Neural cell (in vitro differentiated cells): Measurements from ENCODE around the gene RAB15. TPM values are rescaled to one million over a fixed set of nuclear protein-coding genes. Genes with fewer than 3 reads are reported as not detected.

Experiments used
- H2AFZ ChIP-seq: fragments of 200-600, 300-800 bp; sonication (generic), shearing (Covaris generic); 2 replicates; pipeline ENCODE4 v1.6.0; 2014; ENCODE audit warnings: low read depth, mild to moderate bottlenecking, antibody characterized with exemption, low read length, moderate library complexity
- H3F3A ChIP-seq: fragments of 200-600 bp; shearing (Covaris generic); 2 replicates; pipeline ENCODE4 v1.6.1; 2016; ENCODE audit warnings: mild to moderate bottlenecking, moderate library complexity, mixed read lengths, antibody characterized with exemption, low read length; ENCODE audit not compliant: insufficient read depth, poor library complexity, severe bottlenecking
- H3K27ac ChIP-seq: fragments of 200-600, 300-800 bp; sonication (generic), shearing (Covaris generic); 2 replicates; pipeline ENCODE4 v1.5.1; 2014; ENCODE audit warnings: mild to moderate bottlenecking, low read length, moderate library complexity
- H3K27me3 ChIP-seq: fragments of 300-800, 200-600 bp; sonication (generic), shearing (Covaris generic); 2 replicates; pipeline ENCODE4 v1.6.0; 2014; ENCODE audit warnings: mild to moderate bottlenecking, low read depth, low read length, moderate library complexity; ENCODE audit not compliant: insufficient read depth
- H3K36me3 ChIP-seq: fragments of 300-800, 200-600 bp; sonication (generic), shearing (Covaris generic); 2 replicates; pipeline ENCODE4 v1.5.1; 2014; ENCODE audit warnings: mild to moderate bottlenecking, antibody characterized with exemption, low read length, moderate library complexity; ENCODE audit not compliant: insufficient read depth
- H3K4me2 ChIP-seq: fragments of 300-800, 200-600 bp; sonication (generic), shearing (Covaris generic); 2 replicates; pipeline ENCODE4 v1.6.0; 2014; ENCODE audit warnings: mild to moderate bottlenecking, low read length
- H3K4me3 ChIP-seq: fragments of 300-800, 200-600 bp; sonication (generic), shearing (Covaris generic); 2 replicates; pipeline ENCODE4 v1.5.1; 2014; ENCODE audit warnings: mild to moderate bottlenecking, low read length, moderate library complexity
- H3K79me2 ChIP-seq: fragments of 200-600 bp; shearing (Covaris generic); replicated peaks from 2 replicates; pipeline ENCODE4 v1.6.0; 2014; ENCODE audit warnings: mild to moderate bottlenecking, low read length, moderate library complexity; ENCODE audit not compliant: insufficient read depth
- H3K9ac ChIP-seq: fragments of 300-800, 200-600 bp; sonication (generic), shearing (Covaris generic); 2 replicates; pipeline ENCODE4 v1.6.1; 2016; ENCODE audit warnings: mild to moderate bottlenecking, low read length, mixed read lengths
- H3K9me2 ChIP-seq: fragments of 200-600 bp; shearing (Covaris generic); 2 replicates; pipeline ENCODE4 v1.6.1; 2016; ENCODE audit warnings: mild to moderate bottlenecking, low read length, mixed read lengths; ENCODE audit not compliant: insufficient read depth
- H3K9me3 ChIP-seq: fragments of 200-600, 300-800 bp; sonication (generic), shearing (Covaris generic); 2 replicates; pipeline ENCODE4 v1.6.1; 2016; ENCODE audit warnings: mild to moderate bottlenecking, mixed run types, low read length, moderate library complexity, mixed read lengths
- H4K20me1 ChIP-seq: fragments of 200-600 bp; shearing (Covaris generic); 2 replicates; pipeline ENCODE4 v1.6.1; 2016; ENCODE audit warnings: mild to moderate bottlenecking, mixed run types; ENCODE audit not compliant: insufficient read depth
- CTCF ChIP-seq: fragments of 450-650 bp; IDR thresholded peaks from 2 replicates; pipeline ENCODE4 v1.5.1; 2014; ENCODE audit warnings: antibody characterized with exemption, mild to moderate bottlenecking, moderate library complexity; ENCODE audit not compliant: poor library complexity, severe bottlenecking
- EP300 ChIP-seq: fragments of 450-650 bp; conservative IDR thresholded peaks from 2 replicates; pipeline ENCODE4 v1.6.1; 2014; ENCODE audit warnings: antibody characterized with exemption, mild to moderate bottlenecking, moderate library complexity; ENCODE audit not compliant: poor library complexity, severe bottlenecking
- EZH2 ChIP-seq: fragments of 200-600, 300-800 bp; shearing (Covaris generic), sonication (generic); IDR thresholded peaks from 2 replicates; pipeline ENCODE4 v1.6.1; 2014; ENCODE audit warnings: antibody characterized with exemption, low read length, borderline replicate concordance, mild to moderate bottlenecking; ENCODE audit not compliant: insufficient read depth, poor library complexity, severe bottlenecking
- MXI1 ChIP-seq: fragments of 450-650 bp; conservative IDR thresholded peaks from 2 replicates; pipeline ENCODE4 v1.6.1; 2014; ENCODE audit warnings: antibody characterized with exemption, mild to moderate bottlenecking; ENCODE audit not compliant: poor library complexity, severe bottlenecking
- POLR2AphosphoS5 ChIP-seq: IDR thresholded peaks from 2 replicates; pipeline ENCODE4 v1.6.1; 2012
- RAD21 ChIP-seq: fragments of 450-650 bp; conservative IDR thresholded peaks from 2 replicates; pipeline ENCODE4 v1.6.1; 2014; ENCODE audit warnings: antibody characterized with exemption, mild to moderate bottlenecking, moderate library complexity
- REST ChIP-seq: IDR thresholded peaks from 2 replicates; pipeline ENCODE4 v1.6.1; 2012; ENCODE audit warnings: borderline replicate concordance
- SMC3 ChIP-seq: fragments of 450-650 bp; conservative IDR thresholded peaks from 2 replicates; pipeline ENCODE4 v1.6.1; 2014; ENCODE audit warnings: antibody characterized with exemption, mild to moderate bottlenecking, moderate library complexity; ENCODE audit not compliant: poor library complexity
- TAF1 ChIP-seq: IDR thresholded peaks from 2 replicates; pipeline ENCODE4 v1.6.1; 2012; ENCODE audit warnings: low read depth
- polyA plus RNA-seq: library from polyadenylated mRNA; depleted of rRNA; stranded (reverse); fragments of >200 nt; gene quantifications from 2 replicates; pipeline ENCODE4 v1.2.3, GENCODE V29; 2014

Gene RAB15
- polyA plus RNA-seq, 1 donor from 2014 or later: 42.0 TPM

- Histone ChIP-seq H3K9me3 (no peaks in the 10 kb centered on the region), H3K4me2 (no peak overlapping the region)
- TF ChIP-seq REST: no peak
- no peak for TF ChIP-seq TAF1
- TF ChIP-seq EZH2: no peak
- no peak for TF ChIP-seq SMC3
- TF ChIP-seq EP300: no peak
- no peak for TF ChIP-seq POLR2AphosphoS5
- TF ChIP-seq MXI1: no peak
- TF ChIP-seq RAD21: no peak
- TF ChIP-seq CTCF: no peak
Observed at GRCh38 chr14:64939817-64940190, 32.3 kb downstream of the RAB15 start.

GRCh38 chr14:64938972-64939816 lies 32.9 kb downstream of the RAB15 start:
- H4K20me1 ChIP-seq: no peaks in the 10 kb centered on the region
- H3K9me2 ChIP-seq: no peaks in the 10 kb centered on the region
- H3K36me3 ChIP-seq: no peaks in the 10 kb centered on the region
- H3K9me3 ChIP-seq: no peaks in the 10 kb centered on the region
- H3K27me3 ChIP-seq: no peaks in the 10 kb centered on the region
- H3K9ac ChIP-seq: no peak overlapping the region
- no peak for TF ChIP-seq EP300
- TF ChIP-seq SMC3: no peak
- TF ChIP-seq MXI1: no peak
- TF ChIP-seq REST: no peak
- TF ChIP-seq CTCF: no peak
- no peak for TF ChIP-seq POLR2AphosphoS5
- no peak for TF ChIP-seq TAF1
- TF ChIP-seq RAD21: no peak
- no peak for TF ChIP-seq EZH2
- H2AFZ ChIP-seq: no peak overlapping the region
- H3K4me2 ChIP-seq: no peak overlapping the region
- H3K79me2 ChIP-seq: no peaks in the 10 kb centered on the region
- no peak overlapping the region for H3K4me3 ChIP-seq
- H3K27ac ChIP-seq: no peak overlapping the region
- no peaks in the 10 kb centered on the region for H3F3A ChIP-seq

More at GRCh38 chr14:64939817-64940190, 32.3 kb downstream of the RAB15 start:
- Histone ChIP-seq H4K20me1 (no peaks in the 10 kb centered on the region), H3K79me2 (no peaks in the 10 kb centered on the region), H3K27me3 (no peaks in the 10 kb centered on the region), H3K27ac (no peak overlapping the region), H3K4me3 (no peak overlapping the region), H3K9ac (no peak overlapping the region), H3K36me3 (no peaks in the 10 kb centered on the region), H3K9me2 (no peaks in the 10 kb centered on the region), H3F3A (no peaks in the 10 kb centered on the region), H2AFZ (no peak overlapping the region)
